GM21515 (cell line): ENCODE data around the gene ZNF471.

Experiments used
- ATAC-seq: cut with Tn5 transposase; IDR thresholded peaks from one replicate; pipeline ENCODE4 v1.9.1; 2021; ENCODE audit not compliant: unreplicated experiment

ZNF471 gene

DNA sequence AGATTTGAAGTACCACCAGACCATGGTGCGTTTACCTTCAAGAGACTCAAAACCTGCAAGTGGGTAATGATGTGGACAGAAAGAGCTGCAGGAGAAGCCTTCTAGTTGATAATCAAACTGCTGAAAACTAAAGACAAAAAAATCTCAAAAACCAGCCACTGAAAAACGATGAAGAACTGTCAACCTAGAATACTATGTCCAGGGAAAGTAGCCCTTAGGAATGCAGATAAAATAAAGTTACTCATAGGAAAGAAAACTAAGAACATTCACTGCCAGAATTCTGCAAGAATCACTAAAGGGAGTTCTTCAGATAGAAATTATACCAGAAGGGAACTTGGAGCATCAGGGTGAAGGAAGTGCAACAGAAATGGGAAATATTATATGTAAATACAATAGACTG, 64.9 kb downstream of the ZNF471 start:
- ATAC-seq: no peak

DNA sequence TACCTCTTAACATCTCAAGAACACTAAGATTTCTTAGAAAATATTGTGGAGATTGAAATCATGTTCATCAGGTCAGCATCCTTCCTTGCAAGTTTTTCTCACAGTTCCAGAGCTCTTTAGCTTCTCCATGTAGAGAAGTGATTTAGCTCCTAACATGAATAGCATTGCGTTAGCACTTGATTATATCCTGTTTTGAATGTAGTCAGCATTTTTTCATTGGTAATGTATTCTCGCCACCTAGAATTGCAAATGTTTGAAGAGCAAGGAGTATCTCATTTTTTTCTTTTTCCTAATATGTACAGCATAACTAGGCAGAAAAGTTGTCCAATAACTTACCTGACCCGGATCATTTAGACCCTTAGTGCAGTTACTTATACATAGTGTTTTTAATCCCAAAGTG, 66.3 kb downstream of the ZNF471 start:
- ATAC-seq: no peak

DNA sequence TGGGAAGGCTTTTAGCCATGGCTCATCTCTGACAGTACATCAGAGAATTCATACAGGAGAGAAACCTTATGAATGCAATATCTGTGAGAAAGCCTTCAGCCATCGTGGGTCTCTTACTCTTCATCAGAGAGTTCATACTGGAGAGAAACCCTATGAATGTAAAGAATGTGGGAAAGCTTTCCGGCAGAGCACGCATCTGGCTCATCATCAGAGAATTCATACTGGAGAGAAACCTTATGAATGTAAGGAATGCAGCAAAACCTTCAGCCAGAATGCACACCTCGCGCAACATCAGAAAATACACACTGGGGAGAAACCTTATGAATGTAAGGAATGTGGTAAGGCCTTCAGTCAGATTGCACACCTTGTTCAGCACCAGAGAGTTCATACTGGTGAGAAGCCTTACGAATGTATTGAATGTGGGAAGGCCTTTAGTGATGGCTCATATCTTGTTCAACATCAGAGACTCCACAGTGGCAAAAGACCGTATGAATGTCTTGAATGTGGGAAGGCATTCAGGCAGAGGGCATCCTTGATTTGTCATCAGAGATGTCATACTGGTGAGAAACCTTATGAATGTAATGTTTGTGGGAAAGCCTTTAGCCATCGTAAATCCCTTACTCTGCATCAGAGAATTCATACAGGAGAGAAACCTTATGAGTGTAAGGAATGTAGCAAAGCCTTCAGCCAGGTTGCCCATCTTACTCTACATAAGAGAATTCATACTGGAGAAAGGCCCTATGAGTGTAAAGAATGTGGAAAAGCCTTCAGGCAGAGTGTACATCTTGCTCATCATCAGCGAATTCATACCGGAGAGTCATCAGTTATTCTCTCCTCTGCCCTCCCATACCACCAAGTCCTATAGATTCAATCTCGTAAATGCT, 70.3 kb downstream of the ZNF471 start:
- ATAC-seq: no peak
